Liver (tissue), 3 donors: ENCODE measurements around the gene TRMT10C.

ENCODE experiments used
- CTCF ChIP-seq: fragments of 150-350 bp; IDR thresholded peaks from 2 replicates; pipeline ENCODE4 v1.5.1; 2017; ENCODE audit warnings: improper control_type of control experiment, low read depth, low read length; ENCODE audit not compliant: missing input control
- RAD21 ChIP-seq, 2 donors: IDR thresholded peaks; 2 replicates each; pipeline ENCODE4 v1.6.1; 2016; ENCODE audit warnings: antibody characterized with exemption in 2 of 2, mild to moderate bottlenecking in 2 of 2
- donor health status: healthy.
- donor health status: healthy.

- TF ChIP-seq RAD21 (IDR thresholded peaks at IDR 0.05) (no peak), CTCF (no peak)
Measured at GRCh38 chr3:101549473-101549872, 12.2 kb upstream of the TRMT10C start.
